GM23338 (cell line): Measurements from ENCODE around the gene TECPR2. TPM values are rescaled to one million over a fixed set of nuclear protein-coding genes. Genes with fewer than 3 reads are reported as not detected.

Experiments
- ATAC-seq: fragments of 200-7000 bp; cut with Tn5 transposase; 3 replicates; pipeline ENCODE4 v1.9.1; 2020
- DNase-seq: peaks from one replicate; pipeline ENCODE4 v3.0.0-alpha.2; 2015; ENCODE audit warnings: low spot score
- H2AFZ ChIP-seq: fragments of 200-600 bp; sonication (generic); 2 replicates; pipeline ENCODE4 v1.8.0; 2016; ENCODE audit warnings: antibody characterized with exemption, mild to moderate bottlenecking, moderate library complexity
- H3F3A ChIP-seq: fragments of 200-600 bp; sonication (generic); replicated peaks from 2 replicates; pipeline ENCODE4 v1.8.0; 2017; ENCODE audit warnings: antibody characterized with exemption, mixed run types, low read depth
- H3K27ac ChIP-seq: fragments of 200-600 bp; sonication (generic); 2 replicates; pipeline ENCODE4 v1.6.1; 2016; ENCODE audit warnings: low read depth
- H3K27me3 ChIP-seq: fragments of 200-600 bp; sonication (generic); 2 replicates; pipeline ENCODE4 v1.8.0; 2016; ENCODE audit warnings: mild to moderate bottlenecking, mixed run types, moderate library complexity; ENCODE audit not compliant: insufficient read depth
- H3K36me3 ChIP-seq: fragments of 200-600 bp; sonication (generic); 2 replicates; pipeline ENCODE4 v1.8.0; 2016; ENCODE audit warnings: mild to moderate bottlenecking; ENCODE audit not compliant: insufficient read depth
- H3K4me1 ChIP-seq: fragments of 200-600 bp; sonication (generic); 2 replicates; pipeline ENCODE4 v1.8.0; 2016; ENCODE audit warnings: mild to moderate bottlenecking, moderate library complexity; ENCODE audit not compliant: insufficient read depth
- H3K4me2 ChIP-seq: fragments of 200-600 bp; sonication (generic); 2 replicates; pipeline ENCODE4 v1.7.1; 2017; ENCODE audit warnings: mixed run types
- H3K4me3 ChIP-seq: fragments of 200-600 bp; sonication (generic); 2 replicates; pipeline ENCODE4 v1.6.1; 2016; ENCODE audit warnings: mixed run types
- H3K79me2 ChIP-seq: fragments of 200-600 bp; sonication (generic); replicated peaks from 2 replicates; pipeline ENCODE4 v1.8.0; 2017; ENCODE audit warnings: mild to moderate bottlenecking; ENCODE audit not compliant: insufficient read depth
- H3K9me2 ChIP-seq: fragments of 200-600 bp; sonication (generic); 2 replicates; pipeline ENCODE4 v1.8.0; 2017; ENCODE audit not compliant: insufficient read depth
- H4K20me1 ChIP-seq: fragments of 200-600 bp; sonication (generic); replicated peaks from 2 replicates; pipeline ENCODE4 v1.8.0; 2017; ENCODE audit warnings: mild to moderate bottlenecking; ENCODE audit not compliant: insufficient read depth
- H3K27ac Mint-ChIP-seq: 2 replicates; pipeline ENCODE4 v1.8.0; 2020; ENCODE audit warnings: inconsistent platforms, mild to moderate bottlenecking, moderate library complexity, mixed read lengths
- H3K27me3 Mint-ChIP-seq: 3 replicates; pipeline ENCODE4 v1.8.0; 2022; ENCODE audit warnings: low read depth, mild to moderate bottlenecking, moderate library complexity, mixed read lengths, inconsistent platforms; ENCODE audit not compliant: insufficient read depth, poor library complexity
- H3K36me3 Mint-ChIP-seq: 3 replicates; pipeline ENCODE4 v1.8.0; 2021; ENCODE audit warnings: low read depth, mild to moderate bottlenecking, inconsistent platforms, moderate library complexity, mixed read lengths
- H3K4me1 Mint-ChIP-seq: 3 replicates; pipeline ENCODE4 v1.8.0; 2020; ENCODE audit warnings: mild to moderate bottlenecking, inconsistent platforms, mixed read lengths
- H3K4me3 Mint-ChIP-seq: 3 replicates; pipeline ENCODE4 v1.8.0; 2021; ENCODE audit warnings: moderate library complexity, mild to moderate bottlenecking, inconsistent platforms, mixed read lengths
- H3K9me3 Mint-ChIP-seq: 3 replicates; pipeline ENCODE4 v1.8.0; 2020; ENCODE audit warnings: moderate library complexity, mild to moderate bottlenecking, inconsistent platforms, mixed read lengths
- CREB1 ChIP-seq: fragments of 250-450 bp; sonication (Bioruptor Pico); IDR thresholded peaks from 2 replicates; pipeline ENCODE4 v1.5.0; 2020; ENCODE audit warnings: low read depth, mild to moderate bottlenecking, moderate library complexity
- CTCF ChIP-seq, 2 experiments: fragments of 200-600 bp in 1 of 2; sonication (generic) in 1 of 2; conservative IDR thresholded peaks; 2 replicates each; pipeline versions ENCODE4 v1.5.1 to v1.6.1; 2016 to 2017; ENCODE audit warnings: antibody characterized with exemption in 2 of 2, low read depth in 2 of 2, mild to moderate bottlenecking in 2 of 2, moderate library complexity in 1 of 2
- EZH2 ChIP-seq: fragments of 200-600 bp; sonication (generic); IDR thresholded peaks from one replicate; pipeline ENCODE4 v1.8.0; 2017; ENCODE audit warnings: antibody characterized with exemption, mild to moderate bottlenecking, low read depth; ENCODE audit not compliant: unreplicated experiment
- EZH2phosphoT487 ChIP-seq: fragments of 200-600 bp; sonication (generic); IDR thresholded peaks from one replicate; pipeline ENCODE4 v1.8.1; 2018; ENCODE audit warnings: antibody characterized with exemption; ENCODE audit not compliant: unreplicated experiment
- JUNB ChIP-seq: IDR thresholded peaks from one replicate; pipeline ENCODE4 v1.6.1; 2016; ENCODE audit warnings: antibody characterized with exemption; ENCODE audit not compliant: unreplicated experiment
- NANOG ChIP-seq: IDR thresholded peaks from 2 replicates; pipeline ENCODE4 v1.6.1; 2016; ENCODE audit warnings: antibody characterized with exemption, borderline replicate concordance
- POLR2AphosphoS5 ChIP-seq: IDR thresholded peaks from 2 replicates; pipeline ENCODE4 v1.6.1; 2016; ENCODE audit warnings: antibody characterized with exemption, low read depth
- REST ChIP-seq: IDR thresholded peaks from one replicate; pipeline ENCODE4 v1.6.1; 2018; ENCODE audit warnings: antibody characterized with exemption; ENCODE audit not compliant: unreplicated experiment
- STAT1 ChIP-seq: IDR thresholded peaks from one replicate; pipeline ENCODE4 v1.6.1; 2016; ENCODE audit warnings: antibody characterized with exemption; ENCODE audit not compliant: unreplicated experiment
- ZNF114 ChIP-seq: fragments of 250-450 bp; sonication (Bioruptor Pico); IDR thresholded peaks from 2 replicates; pipeline ENCODE4 v1.5.0; 2020; ENCODE audit warnings: mild to moderate bottlenecking, moderate library complexity
- ZNF331 ChIP-seq: fragments of 250-450 bp; sonication (Bioruptor Pico); IDR thresholded peaks from 2 replicates; pipeline ENCODE4 v1.5.0; 2020; ENCODE audit warnings: low read depth, mild to moderate bottlenecking, moderate library complexity
- ZNF462 ChIP-seq: fragments of 250-450 bp; sonication (Bioruptor Pico); IDR thresholded peaks from 2 replicates; pipeline ENCODE4 v1.5.0; 2020; ENCODE audit warnings: mild to moderate bottlenecking, moderate library complexity
- polyA plus RNA-seq: library from polyadenylated mRNA; unstranded; fragments of >200 nt; fragmentation: Nextera tagmentation; extraction: Ambion mirVana; gene quantifications from 2 replicates; pipeline ENCODE4 v1.2.1, GENCODE V29; 2016
- total RNA-seq: library from RNA; depleted of rRNA; stranded (reverse); fragments of >200 nt; shearing (Covaris generic); gene quantifications from 2 replicates; pipeline ENCODE4 v1.2.3, GENCODE V29; 2014
- TF ChIP-seq, protein P1 (sequence below): IDR thresholded peaks from 2 replicates; pipeline ENCODE4 v1.6.1; 2016; ENCODE audit warnings: antibody characterized with exemption

The TECPR2 gene
- total and polyA plus RNA-seq, 2 experiments from 2014 or later: 4.8 to 20.5 TPM

DNA sequence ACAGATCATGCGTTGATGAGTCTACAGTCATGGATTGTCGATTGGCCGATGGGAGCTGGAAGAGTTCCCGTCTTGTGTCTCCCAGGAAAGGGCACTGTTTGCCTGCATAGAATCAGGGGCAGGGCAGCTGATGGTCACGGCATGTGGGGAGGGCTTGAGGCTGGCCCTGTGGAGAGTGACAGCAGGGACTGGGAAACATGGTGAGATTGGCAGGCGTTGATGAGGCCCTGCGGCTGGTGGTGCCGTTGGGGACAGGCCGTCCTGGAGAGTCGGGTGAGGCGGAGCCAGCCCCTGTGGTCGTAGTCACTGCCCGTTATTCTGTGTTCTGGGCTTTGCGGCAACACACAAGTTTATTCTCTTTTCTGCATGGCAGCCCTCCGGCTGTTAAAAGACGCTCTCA is 52.9 kb downstream of the TECPR2 start:
- DNase-seq: no peak
- Mint-ChIP-seq H3K27me3 (peaks cover 5% of the 10 kb centered on the region), H3K27ac (0 out of 2 replicates have a peak overlapping the region, but pooled peaks have one; percentile 73), H3K9me3 (no peaks in the 10 kb centered on the region), H3K36me3 (peaks cover 2% of the 10 kb centered on the region; the same call in 2 of the 3 replicates), H3K4me3 (no peak overlapping the region), H3K4me1 (peaks cover 27% of the 10 kb centered on the region)
- Histone ChIP-seq H3K9me2 (no peaks in the 10 kb centered on the region), H3K4me3 (no peak overlapping the region), H3F3A (peaks cover 5% of the 10 kb centered on the region; the same call in 1 of the 2 replicates), H3K4me2 (no peak overlapping the region), H2AFZ (no peak overlapping the region), H3K27ac (0 out of 2 replicates have a peak overlapping the region, but pooled peaks have one; percentile 32), H3K4me1 (peaks cover 10% of the 10 kb centered on the region), H3K36me3 (no peaks in the 10 kb centered on the region), H3K27me3 (no peaks in the 10 kb centered on the region), H4K20me1 (no peaks in the 10 kb centered on the region), H3K79me2 (no peaks in the 10 kb centered on the region)
- TF ChIP-seq EZH2: no peak
- no peak for TF ChIP-seq CREB1 (CRISPR knock-in tag)
- TF ChIP-seq POLR2AphosphoS5: no peak
- TF ChIP-seq CTCF (conservative IDR thresholded peaks at IDR 0.05; ENCODE audit: low read depth in 2 of 2): no peak
- TF ChIP-seq, protein P1, sequence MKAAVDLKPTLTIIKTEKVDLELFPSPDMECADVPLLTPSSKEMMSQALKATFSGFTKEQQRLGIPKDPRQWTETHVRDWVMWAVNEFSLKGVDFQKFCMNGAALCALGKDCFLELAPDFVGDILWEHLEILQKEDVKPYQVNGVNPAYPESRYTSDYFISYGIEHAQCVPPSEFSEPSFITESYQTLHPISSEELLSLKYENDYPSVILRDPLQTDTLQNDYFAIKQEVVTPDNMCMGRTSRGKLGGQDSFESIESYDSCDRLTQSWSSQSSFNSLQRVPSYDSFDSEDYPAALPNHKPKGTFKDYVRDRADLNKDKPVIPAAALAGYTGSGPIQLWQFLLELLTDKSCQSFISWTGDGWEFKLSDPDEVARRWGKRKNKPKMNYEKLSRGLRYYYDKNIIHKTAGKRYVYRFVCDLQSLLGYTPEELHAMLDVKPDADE: no peak
- TF ChIP-seq ZNF462: no peak
- no peak for TF ChIP-seq REST
- TF ChIP-seq ZNF331: no peak
- no peak for TF ChIP-seq JUNB
- TF ChIP-seq ZNF114 (CRISPR knock-in tag): no peak
- no peak for TF ChIP-seq STAT1
- no peak for TF ChIP-seq EZH2phosphoT487
- TF ChIP-seq NANOG: no peak
- ATAC-seq: no peak
